Measurements from ENCODE around the gene LDB2. TPM values are rescaled to one million over a fixed set of nuclear protein-coding genes. Genes with fewer than 3 reads are reported as not detected.

The LDB2 gene
- total RNA-seq, 1 donor: 85.9 TPM

- peak; percentile 53 for DNase-seq (ENCODE audit: low read depth)
- no peak for TF ChIP-seq CTCF (IDR thresholded peaks at IDR 0.05; ENCODE audit: insufficient read depth, low read length)
- H3K4me3 ChIP-seq (ENCODE audit: low read depth, low read length): no peak overlapping the region
Observed at GRCh38 chr4:16715482-16715881, 183.0 kb downstream of the LDB2 start.

- DNase-seq (ENCODE audit: low read depth): no peak
- TF ChIP-seq CTCF (IDR thresholded peaks at IDR 0.05; ENCODE audit: insufficient read depth, low read length): no peak
- no peak overlapping the region for H3K4me3 ChIP-seq (ENCODE audit: low read depth, low read length)
Observed at GRCh38 chr4:16714191-16714590, 184.3 kb downstream of the LDB2 start.

GRCh38 chr4:16713696-16714095, 184.7 kb downstream of the LDB2 start:
- H3K4me3 ChIP-seq (ENCODE audit: low read depth, low read length): no peak overlapping the region
- TF ChIP-seq CTCF (IDR thresholded peaks at IDR 0.05; ENCODE audit: insufficient read depth, low read length): no peak
- DNase-seq (ENCODE audit: low read depth): no peak

- H3K4me3 ChIP-seq (ENCODE audit: low read depth, low read length): no peak overlapping the region
- no peak for TF ChIP-seq CTCF (IDR thresholded peaks at IDR 0.05; ENCODE audit: insufficient read depth, low read length)
- DNase-seq (ENCODE audit: low read depth): peak; percentile 8
Observed at GRCh38 chr4:16713271-16713670, 185.2 kb downstream of the LDB2 start.

GRCh38 chr4:16710198-16710597, 188.2 kb downstream of the LDB2 start:
- no peak for DNase-seq (ENCODE audit: low read depth)
- no peak overlapping the region for H3K4me3 ChIP-seq (ENCODE audit: low read depth, low read length)
- no peak for TF ChIP-seq CTCF (IDR thresholded peaks at IDR 0.05; ENCODE audit: insufficient read depth, low read length)

GRCh38 chr4:16707874-16708273, 190.6 kb downstream of the LDB2 start:
- no peak for TF ChIP-seq CTCF (IDR thresholded peaks at IDR 0.05; ENCODE audit: insufficient read depth, low read length)
- DNase-seq (ENCODE audit: low read depth): peak; percentile 84
- H3K4me3 ChIP-seq (ENCODE audit: low read depth, low read length): no peak overlapping the region

GRCh38 chr4:16706251-16706650, 192.2 kb downstream of the LDB2 start:
- no peak overlapping the region for H3K4me3 ChIP-seq (ENCODE audit: low read depth, low read length)
- TF ChIP-seq CTCF (IDR thresholded peaks at IDR 0.05; ENCODE audit: insufficient read depth, low read length): no peak
- DNase-seq (ENCODE audit: low read depth): no peak
